ENCODE results near the gene FBXW11.

- no peak for TF ChIP-seq CTCF (IDR thresholded peaks at IDR 0.05 in 8 of 11, conservative IDR thresholded peaks at IDR 0.05 in 3 of 11)
- TF ChIP-seq POLR2AphosphoS5 (IDR thresholded peaks at IDR 0.05) = no peak
Observed at GRCh38 chr5:171966270-171966669, 40.2 kb downstream of the FBXW11 start.

All from spleen (tissue), 7 donors.